ENCODE results near the gene MYOZ2. TPM values are rescaled to one million over a fixed set of nuclear protein-coding genes. Genes with fewer than 3 reads are reported as not detected.
"Not testable (repeated sequence)": the region's sequence is repeated elsewhere in the genome, so short reads cannot be mapped to it uniquely, and the experiment has no call there.

MYOZ2 gene
- total RNA-seq, 1 donor from 2014 or later: 0.16 TPM

GRCh38 chr4:119151161-119151560 lies 15.5 kb downstream of the MYOZ2 start:
- peaks cover 17% of the 10 kb centered on the region for H3K4me1 Mint-ChIP-seq
- DNase-seq (ENCODE audit: low spot score in 2 of 2, unreplicated experiment in 2 of 2): no peak
- no peak for TF ChIP-seq CTCF (IDR thresholded peaks at IDR 0.05; ENCODE audit: unreplicated experiment)
- no peaks in the 10 kb centered on the region for H3K27me3 Mint-ChIP-seq (ENCODE audit: low read depth)
- no peaks in the 10 kb centered on the region for H3K36me3 Mint-ChIP-seq
- no peak overlapping the region for H3K4me3 Mint-ChIP-seq
- no peak overlapping the region for H3K27ac Mint-ChIP-seq
- H3K9me3 Mint-ChIP-seq: no peaks in the 10 kb centered on the region

GRCh38 chr4:119152741-119153140 lies 17.1 kb downstream of the MYOZ2 start:
- Mint-ChIP-seq H3K36me3 (no peaks in the 10 kb centered on the region), H3K27me3 (ENCODE audit: low read depth) (no peaks in the 10 kb centered on the region), H3K27ac (no peak overlapping the region), H3K9me3 (no peaks in the 10 kb centered on the region), H3K4me3 (no peak overlapping the region), H3K4me1 (peaks cover 21% of the 10 kb centered on the region)
- DNase-seq (ENCODE audit: low spot score in 2 of 2, unreplicated experiment in 2 of 2): no peak
- no peak for TF ChIP-seq CTCF (IDR thresholded peaks at IDR 0.05; ENCODE audit: unreplicated experiment)

- Mint-ChIP-seq H3K4me3 (no peak overlapping the region), H3K4me1 (peaks cover 2% of the 10 kb centered on the region), H3K27ac (no peak overlapping the region), H3K36me3 (no peaks in the 10 kb centered on the region), H3K9me3 (peaks cover 4% of the 10 kb centered on the region), H3K27me3 (ENCODE audit: low read depth) (no peaks in the 10 kb centered on the region)
- no peak for DNase-seq (ENCODE audit: low spot score in 2 of 2, unreplicated experiment in 2 of 2)
- TF ChIP-seq CTCF (IDR thresholded peaks at IDR 0.05; ENCODE audit: unreplicated experiment): no peak
Observed at GRCh38 chr4:119162174-119162573, 26.5 kb downstream of the MYOZ2 start.

GRCh38 chr4:119165767-119166166 lies 30.1 kb downstream of the MYOZ2 start:
- Mint-ChIP-seq H3K4me1 (peaks cover 2% of the 10 kb centered on the region), H3K27ac (no peak overlapping the region)
- no peak for TF ChIP-seq CTCF (IDR thresholded peaks at IDR 0.05; ENCODE audit: unreplicated experiment)

GRCh38 chr4:119170195-119170594 lies 34.6 kb downstream of the MYOZ2 start:
- Mint-ChIP-seq H3K4me1 (no peaks in the 10 kb centered on the region), H3K27me3 (ENCODE audit: low read depth) (no peaks in the 10 kb centered on the region), H3K27ac (no peak overlapping the region), H3K9me3 (peaks cover 22% of the 10 kb centered on the region), H3K4me3 (no peak overlapping the region), H3K36me3 (no peaks in the 10 kb centered on the region)
- no peak for TF ChIP-seq CTCF (IDR thresholded peaks at IDR 0.05; ENCODE audit: unreplicated experiment)
- DNase-seq (ENCODE audit: low spot score in 2 of 2, unreplicated experiment in 2 of 2): no peak

More at GRCh38 chr4:119165767-119166166, 30.1 kb downstream of the MYOZ2 start:
- H3K27me3 Mint-ChIP-seq (ENCODE audit: low read depth): no peaks in the 10 kb centered on the region
- no peak overlapping the region for H3K4me3 Mint-ChIP-seq
- no peak for DNase-seq (ENCODE audit: low spot score in 2 of 2, unreplicated experiment in 2 of 2)
- H3K9me3 Mint-ChIP-seq: peaks cover 22% of the 10 kb centered on the region
- no peaks in the 10 kb centered on the region for H3K36me3 Mint-ChIP-seq

GRCh38 chr4:119172223-119172622 lies 36.6 kb downstream of the MYOZ2 start:
- no peak for DNase-seq (ENCODE audit: low spot score in 2 of 2, unreplicated experiment in 2 of 2)
- no peaks in the 10 kb centered on the region for H3K36me3 Mint-ChIP-seq
- peaks cover 17% of the 10 kb centered on the region for H3K9me3 Mint-ChIP-seq
- no peak for TF ChIP-seq CTCF (IDR thresholded peaks at IDR 0.05; ENCODE audit: unreplicated experiment)
- no peak overlapping the region for H3K27ac Mint-ChIP-seq
- H3K27me3 Mint-ChIP-seq (ENCODE audit: low read depth): no peaks in the 10 kb centered on the region
- no peaks in the 10 kb centered on the region for H3K4me1 Mint-ChIP-seq
- H3K4me3 Mint-ChIP-seq: no peak overlapping the region

GRCh38 chr4:119173729-119174361 lies 38.2 kb downstream of the MYOZ2 start:
- not testable (repeated sequence) for H3K9me3 Mint-ChIP-seq; H3K27me3 Mint-ChIP-seq (ENCODE audit: low read depth); H3K4me1 Mint-ChIP-seq; H3K4me3 Mint-ChIP-seq; H3K36me3 Mint-ChIP-seq; DNase-seq (ENCODE audit: low spot score in 2 of 2, unreplicated experiment in 2 of 2); H3K27ac Mint-ChIP-seq
